GM13976 (cell line): ENCODE data around the gene SLC35D3.

Experiments
- DNase-seq: peaks from one replicate; pipeline ENCODE4 v3.0.0; 2012; ENCODE audit warnings: low spot score
- CTCF ChIP-seq: IDR thresholded peaks from 2 replicates; pipeline ENCODE4 v1.5.1; 2012; ENCODE audit warnings: borderline replicate concordance, mild to moderate bottlenecking; ENCODE audit not compliant: insufficient read depth; ENCODE audit errors: extremely low read depth, missing control alignments, control extremely low read depth
- in situ Hi-C: fragments of 300-500 bp; cut with MboI; formaldehyde crosslinking; loops from one replicate; pipeline ENCODE4 v1.12.0; 2022; ENCODE audit warnings: low sequenced_read_pairs, mixed read lengths, inconsistent platforms; ENCODE audit not compliant: unreplicated experiment

Gene SLC35D3

GRCh38 chr6:136889271-136890193, 32.6 kb upstream of the SLC35D3 start:
- no peak for DNase-seq
- in situ Hi-C loops: no loop called here
- TF ChIP-seq CTCF: no peak

- no peak for TF ChIP-seq CTCF
- in situ Hi-C loops: no loop called here
- no peak for DNase-seq
Observed at GRCh38 chr6:136890194-136890839, 31.8 kb upstream of the SLC35D3 start.

GRCh38 chr6:136890986-136891385, 31.1 kb upstream of the SLC35D3 start:
- in situ Hi-C loops: no loop called here
- no peak for TF ChIP-seq CTCF

GRCh38 chr6:136893187-136893586, 28.9 kb upstream of the SLC35D3 start:
- TF ChIP-seq CTCF: no peak
- no peak for DNase-seq
- in situ Hi-C loops: no loop called here

More at GRCh38 chr6:136890986-136891385, 31.1 kb upstream of the SLC35D3 start:
- no peak for DNase-seq

GRCh38 chr6:136895901-136896300, 26.2 kb upstream of the SLC35D3 start:
- in situ Hi-C loops: no loop called here
- no peak for TF ChIP-seq CTCF
- no peak for DNase-seq

GRCh38 chr6:136897071-136897470, 25.0 kb upstream of the SLC35D3 start:
- in situ Hi-C loops: no loop called here
- TF ChIP-seq CTCF: no peak
- no peak for DNase-seq
